Sciatic nerve (tissue), 2 donors: ENCODE measurements around the gene CCDC200. TPM values are rescaled to one million over a fixed set of nuclear protein-coding genes. Genes with fewer than 3 reads are reported as not detected.
A peak's percentile ranks its signal among the peaks of the same experiment; 100 is the strongest.
"Not testable (repeated sequence)": the region's sequence is repeated elsewhere in the genome, so short reads cannot be mapped to it uniquely, and the experiment has no call there.

Experiments
- ATAC-seq: fragments of 200-7000 bp; cut with Tn5 transposase; one replicate; pipeline ENCODE4 v1.9.1; 2020; ENCODE audit warnings: mild to moderate bottlenecking, moderate library complexity
- DNase-seq: peaks from one replicate; pipeline ENCODE4 v3.0.0-alpha.2; 2020; ENCODE audit warnings: low spot score
- intact Hi-C: fragments of 100-400 bp; cut with DNase I; formaldehyde crosslinking; loops from one replicate; pipeline ENCODE4 v1.14.2; 2022
- total RNA-seq: library from RNA; stranded (reverse); fragmentation: NEBNext Ultra II Directional; extraction: Animal tissue kit (Norgen Biotek cat#: 25700); gene quantifications from one replicate; pipeline ENCODE4 v1.2.1, GENCODE V29; 2021
- donor health status: DM: no; HTN: no; CAD: no.
- donor health status: DM: no; HTN: no; CAD: no.

CCDC200 gene
- total RNA-seq: 0.62 TPM

DNA sequence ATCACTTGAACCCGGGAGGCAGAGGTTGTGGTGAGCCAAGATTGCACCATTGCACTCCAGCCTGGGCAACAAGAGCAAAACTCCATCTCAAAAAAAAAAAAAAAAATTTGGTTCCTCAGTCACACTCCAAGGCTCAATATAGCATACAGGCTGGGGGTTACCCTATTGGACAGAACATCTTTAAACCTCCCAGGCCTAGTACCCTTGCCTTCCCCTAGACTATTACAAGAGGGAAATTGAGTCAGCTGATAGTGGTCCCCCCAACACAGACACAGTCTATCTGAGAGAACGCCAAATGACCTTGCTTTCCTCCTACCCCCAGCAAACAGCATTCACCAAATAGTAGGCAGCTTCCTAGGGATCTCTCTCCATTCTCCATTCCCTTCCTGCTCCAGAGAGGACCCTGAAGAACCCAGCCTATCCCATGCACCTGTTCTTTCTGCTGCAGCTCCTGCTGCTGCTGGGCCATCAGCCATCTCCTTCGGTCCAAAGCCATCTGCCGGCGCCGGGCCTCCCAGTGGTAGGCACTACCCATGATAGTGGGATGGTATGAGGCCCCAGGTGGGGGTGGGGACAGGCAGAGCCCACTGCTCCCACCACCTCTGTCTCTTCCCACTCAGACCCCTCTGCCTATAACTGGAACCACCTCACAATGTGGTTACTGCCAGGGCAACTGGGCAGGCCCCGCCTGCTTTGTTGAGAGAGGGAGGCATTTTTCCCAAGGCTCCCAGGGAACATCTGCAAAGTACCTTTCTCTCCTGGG lies at the start of gene CCDC200:
Gene CCDC200 (minus strand): TSS at position 604 of the 763 bp plus-strand sequence. CDS start 69 bp downstream, at position 535.
- DNase-seq, intact Hi-C loops: not testable (repeated sequence)
- ATAC-seq: peak; percentile 52

DNA sequence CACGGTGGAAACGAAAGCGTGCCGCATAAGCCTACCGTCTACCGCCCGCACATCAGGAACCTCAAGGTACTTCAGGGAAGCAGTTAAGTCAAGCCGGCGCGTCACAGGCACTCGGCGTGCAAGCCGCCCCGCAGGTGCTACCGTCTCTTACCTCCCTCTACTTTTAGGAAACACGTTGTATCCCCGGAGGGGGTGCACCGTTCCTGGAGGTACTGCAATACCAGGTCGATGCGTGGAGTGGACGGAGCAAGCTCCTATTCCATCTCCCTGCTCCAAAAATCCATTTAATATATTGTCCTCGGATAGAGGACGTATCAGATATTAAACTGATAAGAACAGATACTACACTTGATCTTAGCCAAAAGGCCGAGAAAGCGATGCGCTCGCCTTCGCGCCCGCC lies 44.5 kb upstream of the CCDC200 start:
- ATAC-seq, intact Hi-C loops, DNase-seq: not testable (repeated sequence)

DNA sequence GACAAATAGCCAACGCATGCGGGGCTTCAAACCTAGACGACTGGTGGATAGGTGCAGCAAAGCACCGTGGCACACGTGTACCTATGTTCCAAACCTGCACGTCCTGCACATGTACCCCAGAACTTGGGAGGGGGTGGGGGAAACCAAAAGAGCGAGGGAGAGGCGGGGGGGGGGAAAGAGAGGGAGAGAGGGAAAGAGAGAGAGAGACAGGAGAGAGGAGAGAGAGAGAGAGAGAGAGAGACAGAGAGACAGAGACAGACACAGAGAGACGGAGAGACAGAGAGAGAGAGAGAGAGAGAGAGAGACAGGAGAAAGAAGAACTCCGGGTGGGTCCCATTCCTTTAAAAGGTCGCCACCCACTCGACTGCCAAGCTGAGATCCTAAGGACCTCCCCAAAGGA lies 44.1 kb upstream of the CCDC200 start:
- DNase-seq, intact Hi-C loops, ATAC-seq: not testable (repeated sequence)

DNA sequence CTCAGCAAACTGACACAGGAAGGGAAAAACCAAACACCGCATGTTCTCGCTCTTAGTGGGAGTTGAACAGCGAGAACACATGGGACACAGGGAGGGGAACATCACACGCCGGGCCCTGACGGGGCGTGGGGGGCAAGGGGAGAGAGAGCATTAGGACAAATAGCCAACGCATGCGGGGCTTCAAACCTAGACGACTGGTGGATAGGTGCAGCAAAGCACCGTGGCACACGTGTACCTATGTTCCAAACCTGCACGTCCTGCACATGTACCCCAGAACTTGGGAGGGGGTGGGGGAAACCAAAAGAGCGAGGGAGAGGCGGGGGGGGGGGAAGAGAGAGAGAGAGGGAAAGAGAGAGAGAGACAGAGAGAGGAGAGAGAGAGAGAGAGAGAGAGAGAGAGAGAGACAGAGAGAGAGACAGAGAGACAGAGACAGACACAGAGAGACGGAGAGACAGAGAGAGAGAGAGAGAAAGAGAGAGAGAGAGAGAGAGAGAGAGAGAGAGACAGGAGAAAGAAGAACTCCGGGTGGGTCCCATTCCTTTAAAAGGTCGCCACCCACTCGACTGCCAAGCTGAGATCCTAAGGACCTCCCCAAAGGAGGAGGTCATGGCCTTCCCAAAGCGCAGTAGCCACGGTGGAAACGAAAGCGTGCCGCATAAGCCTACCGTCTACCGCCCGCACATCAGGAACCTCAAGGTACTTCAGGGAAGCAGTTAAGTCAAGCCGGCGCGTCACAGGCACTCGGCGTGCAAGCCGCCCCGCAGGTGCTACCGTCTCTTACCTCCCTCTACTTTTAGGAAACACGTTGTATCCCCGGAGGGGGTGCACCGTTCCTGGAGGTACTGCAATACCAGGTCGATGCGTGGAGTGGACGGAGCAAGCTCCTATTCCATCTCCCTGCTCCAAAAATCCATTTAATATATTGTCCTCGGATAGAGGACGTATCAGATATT lies 42.4 kb upstream of the CCDC200 start:
- intact Hi-C loops, ATAC-seq, DNase-seq: not testable (repeated sequence)

DNA sequence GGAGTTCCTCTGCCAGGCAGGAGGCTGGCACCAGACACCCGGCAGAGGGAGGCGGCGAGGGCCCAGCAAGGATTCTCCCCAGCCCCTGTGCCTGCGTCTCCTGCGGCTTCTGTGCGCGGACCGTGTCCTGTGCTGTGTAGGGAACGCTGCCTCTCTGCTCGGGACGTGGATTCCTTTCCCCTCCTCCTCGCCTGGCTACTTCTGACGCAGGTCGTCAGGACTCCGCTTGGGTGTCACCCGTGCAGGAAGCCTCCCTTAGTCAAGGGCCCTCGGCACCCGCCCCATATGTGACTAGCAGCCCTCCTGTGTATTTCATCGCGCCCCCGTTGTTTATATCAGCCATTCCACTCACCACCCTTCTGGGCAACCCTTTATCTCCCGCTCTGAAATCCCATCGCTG lies 18.0 kb upstream of the CCDC200 start:
- ATAC-seq, intact Hi-C loops, DNase-seq: not testable (repeated sequence)

DNA sequence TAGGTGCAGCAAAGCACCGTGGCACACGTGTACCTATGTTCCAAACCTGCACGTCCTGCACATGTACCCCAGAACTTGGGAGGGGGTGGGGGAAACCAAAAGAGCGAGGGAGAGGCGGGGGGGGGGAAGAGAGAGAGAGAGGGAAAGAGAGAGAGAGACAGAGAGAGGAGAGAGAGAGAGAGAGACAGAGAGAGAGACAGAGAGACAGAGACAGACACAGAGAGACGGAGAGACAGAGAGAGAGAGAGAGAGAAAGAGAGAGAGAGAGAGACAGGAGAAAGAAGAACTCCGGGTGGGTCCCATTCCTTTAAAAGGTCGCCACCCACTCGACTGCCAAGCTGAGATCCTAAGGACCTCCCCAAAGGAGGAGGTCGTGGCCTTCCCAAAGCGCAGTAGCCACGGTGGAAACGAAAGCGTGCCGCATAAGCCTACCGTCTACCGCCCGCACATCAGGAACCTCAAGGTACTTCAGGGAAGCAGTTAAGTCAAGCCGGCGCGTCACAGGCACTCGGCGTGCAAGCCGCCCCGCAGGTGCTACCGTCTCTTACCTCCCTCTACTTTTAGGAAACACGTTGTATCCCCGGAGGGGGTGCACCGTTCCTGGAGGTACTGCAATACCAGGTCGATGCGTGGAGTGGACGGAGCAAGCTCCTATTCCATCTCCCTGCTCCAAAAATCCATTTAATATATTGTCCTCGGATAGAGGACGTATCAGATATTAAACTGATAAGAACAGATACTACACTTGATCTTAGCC lies 12.4 kb upstream of the CCDC200 start:
- DNase-seq, ATAC-seq, intact Hi-C loops: not testable (repeated sequence)

DNA sequence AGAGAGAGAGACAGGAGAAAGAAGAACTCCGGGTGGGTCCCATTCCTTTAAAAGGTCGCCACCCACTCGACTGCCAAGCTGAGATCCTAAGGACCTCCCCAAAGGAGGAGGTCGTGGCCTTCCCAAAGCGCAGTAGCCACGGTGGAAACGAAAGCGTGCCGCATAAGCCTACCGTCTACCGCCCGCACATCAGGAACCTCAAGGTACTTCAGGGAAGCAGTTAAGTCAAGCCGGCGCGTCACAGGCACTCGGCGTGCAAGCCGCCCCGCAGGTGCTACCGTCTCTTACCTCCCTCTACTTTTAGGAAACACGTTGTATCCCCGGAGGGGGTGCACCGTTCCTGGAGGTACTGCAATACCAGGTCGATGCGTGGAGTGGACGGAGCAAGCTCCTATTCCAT lies 11.2 kb upstream of the CCDC200 start:
- ATAC-seq, DNase-seq, intact Hi-C loops: not testable (repeated sequence)

DNA sequence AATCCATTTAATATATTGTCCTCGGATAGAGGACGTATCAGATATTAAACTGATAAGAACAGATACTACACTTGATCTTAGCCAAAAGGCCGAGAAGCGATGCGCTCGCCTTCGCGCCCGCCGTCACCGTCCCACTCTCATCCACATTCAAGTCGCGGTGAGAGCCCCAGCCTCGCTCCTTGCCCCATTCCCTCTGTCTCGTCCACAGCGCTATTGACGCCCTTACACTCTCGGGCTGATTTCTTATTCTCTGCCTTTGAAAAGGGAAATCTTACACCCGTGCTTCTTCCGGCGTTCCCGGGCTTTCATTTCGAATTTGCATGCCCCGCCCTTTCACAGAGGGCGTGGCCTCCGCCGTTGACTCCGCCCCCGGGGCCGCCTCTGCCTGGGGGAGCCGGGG lies 5.5 kb upstream of the CCDC200 start, which contains the start of gene RNU2-1:
Gene RNU2-1 (minus strand): TSS at position 101 of the 400 bp plus-strand sequence.
- intact Hi-C loops, ATAC-seq, DNase-seq: not testable (repeated sequence)

DNA sequence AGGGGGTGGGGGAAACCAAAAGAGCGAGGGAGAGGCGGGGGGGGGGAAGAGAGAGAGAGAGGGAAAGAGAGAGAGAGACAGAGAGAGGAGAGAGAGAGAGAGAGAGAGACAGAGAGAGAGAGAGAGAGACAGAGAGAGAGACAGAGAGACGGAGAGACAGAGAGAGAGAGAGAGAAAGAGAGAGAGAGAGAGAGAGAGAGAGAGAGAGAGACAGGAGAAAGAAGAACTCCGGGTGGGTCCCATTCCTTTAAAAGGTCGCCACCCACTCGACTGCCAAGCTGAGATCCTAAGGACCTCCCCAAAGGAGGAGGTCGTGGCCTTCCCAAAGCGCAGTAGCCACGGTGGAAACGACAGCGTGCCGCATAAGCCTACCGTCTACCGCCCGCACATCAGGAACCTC lies 4.8 kb upstream of the CCDC200 start:
- DNase-seq, ATAC-seq, intact Hi-C loops: not testable (repeated sequence)

DNA sequence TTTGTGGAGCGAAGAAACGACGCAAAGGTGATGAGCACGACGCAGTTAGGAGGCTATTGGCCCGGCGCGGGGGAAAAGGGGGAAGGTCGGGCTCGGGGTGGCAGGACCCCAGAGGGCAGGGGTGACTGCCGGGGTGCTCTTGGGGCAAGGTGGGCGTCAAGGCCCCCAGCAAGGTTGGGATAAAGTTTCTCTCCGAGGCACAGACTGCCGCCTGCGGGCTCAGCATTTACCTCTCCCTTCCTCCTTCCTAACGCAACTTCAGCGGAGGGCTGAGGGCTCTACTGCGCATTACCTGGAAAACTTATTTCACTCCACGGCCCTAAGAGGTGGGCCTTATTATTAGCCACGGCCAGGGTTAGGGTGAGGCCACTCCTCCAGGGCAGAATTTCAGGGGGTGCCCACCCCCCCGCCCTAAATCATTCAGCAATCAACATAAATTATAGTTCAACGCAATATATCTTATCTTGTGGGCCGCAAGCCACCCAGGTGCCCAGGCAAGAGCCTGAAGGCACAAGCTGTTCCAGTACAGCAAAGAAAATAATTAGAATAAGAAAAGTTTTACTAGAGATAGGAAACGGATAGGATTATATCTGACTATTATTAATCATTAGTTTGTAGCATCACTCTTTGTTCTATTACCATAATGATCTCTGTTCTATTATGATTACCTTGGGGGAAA lies 3.7 kb upstream of the CCDC200 start:
- peak; percentile 79 for DNase-seq
- intact Hi-C loops, ATAC-seq: not testable (repeated sequence)

DNA sequence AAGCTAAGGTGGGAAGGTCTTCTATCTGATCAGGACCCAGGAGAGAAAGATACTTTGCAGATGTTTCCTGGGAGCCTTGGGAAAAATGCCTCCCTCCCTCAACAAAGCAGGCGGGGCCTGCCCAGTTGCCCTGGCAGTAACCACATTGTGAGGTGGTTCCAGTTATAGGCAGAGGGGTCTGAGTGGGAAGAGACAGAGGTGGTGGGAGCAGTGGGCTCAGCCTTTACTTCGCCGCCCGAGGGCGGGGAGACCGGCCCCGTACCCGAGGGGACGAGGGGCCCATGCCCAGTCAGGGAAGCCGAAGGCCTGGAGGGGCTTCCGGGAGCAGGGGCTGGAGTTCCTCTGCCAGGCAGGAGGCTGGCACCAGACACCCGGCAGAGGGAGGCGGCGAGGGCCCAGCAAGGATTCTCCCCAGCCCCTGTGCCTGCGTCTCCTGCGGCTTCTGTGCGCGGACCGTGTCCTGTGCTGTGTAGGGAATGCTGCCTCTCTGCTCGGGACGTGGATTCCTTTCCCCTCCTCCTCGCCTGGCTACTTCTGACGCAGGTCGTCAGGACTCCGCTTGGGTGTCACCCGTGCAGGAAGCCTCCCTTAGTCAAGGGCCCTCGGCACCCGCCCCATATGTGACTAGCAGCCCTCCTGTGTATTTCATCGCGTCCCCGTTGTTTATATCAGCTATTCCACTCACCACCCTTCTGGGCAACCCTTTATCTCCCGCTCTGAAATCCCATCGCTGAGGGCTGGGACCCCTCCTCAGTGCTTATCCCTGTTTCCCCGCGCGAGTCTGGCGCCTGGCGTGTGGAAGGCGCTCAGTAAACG lies 3.0 kb upstream of the CCDC200 start:
- intact Hi-C loops, ATAC-seq: not testable (repeated sequence)
- peak; percentile 36 for DNase-seq

DNA sequence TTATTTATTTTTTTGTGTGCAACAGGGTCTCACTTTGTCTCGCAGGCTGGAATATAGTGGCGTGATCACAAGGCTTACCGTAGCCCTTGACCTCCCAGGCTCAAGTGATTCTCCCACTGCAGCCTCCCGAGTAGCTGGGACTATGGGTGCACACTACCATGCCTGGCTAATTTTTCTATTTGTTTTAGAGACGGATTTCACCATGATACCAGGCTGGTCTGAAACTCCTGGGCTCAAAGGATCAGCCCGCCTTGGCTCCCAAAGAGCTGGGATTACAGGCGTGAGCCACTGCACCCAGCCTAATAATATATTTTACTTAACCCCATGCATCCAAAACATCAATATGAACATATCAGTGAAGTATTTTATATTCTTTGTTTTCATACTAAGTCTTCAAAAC lies 2.0 kb downstream of the CCDC200 start:
- intact Hi-C loops: no loop called here
- ATAC-seq (no peak), DNase-seq (no peak)

DNA sequence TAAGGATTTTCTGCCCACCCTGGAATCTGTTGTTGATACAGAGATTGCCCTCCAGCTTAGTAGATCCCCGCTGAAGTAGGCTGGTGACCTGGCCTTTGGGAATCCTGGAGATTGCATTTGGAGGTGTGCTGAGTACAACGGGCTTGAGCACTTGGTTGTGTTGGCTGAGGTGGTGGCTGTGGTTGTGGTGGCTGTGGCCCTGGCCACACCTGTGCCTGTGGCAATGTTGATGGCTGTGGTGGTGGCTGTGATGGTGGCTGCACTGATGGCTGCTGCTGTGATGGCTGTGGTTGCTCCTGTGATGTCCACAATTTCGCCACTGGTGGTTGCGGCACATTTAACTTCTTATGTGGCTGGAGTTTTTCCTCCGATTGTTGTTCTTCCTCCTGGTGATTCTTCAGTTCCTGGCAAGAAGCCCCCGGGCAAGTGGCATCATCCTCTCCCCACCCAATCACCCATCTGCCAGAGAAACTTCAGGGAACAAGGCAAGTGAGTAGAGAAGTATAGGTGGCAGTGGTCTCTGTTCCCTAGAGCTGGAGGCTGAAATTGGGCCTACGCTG lies 4.2 kb downstream of the CCDC200 start:
- no peak for DNase-seq
- intact Hi-C loops: no loop called here
- ATAC-seq: no peak

DNA sequence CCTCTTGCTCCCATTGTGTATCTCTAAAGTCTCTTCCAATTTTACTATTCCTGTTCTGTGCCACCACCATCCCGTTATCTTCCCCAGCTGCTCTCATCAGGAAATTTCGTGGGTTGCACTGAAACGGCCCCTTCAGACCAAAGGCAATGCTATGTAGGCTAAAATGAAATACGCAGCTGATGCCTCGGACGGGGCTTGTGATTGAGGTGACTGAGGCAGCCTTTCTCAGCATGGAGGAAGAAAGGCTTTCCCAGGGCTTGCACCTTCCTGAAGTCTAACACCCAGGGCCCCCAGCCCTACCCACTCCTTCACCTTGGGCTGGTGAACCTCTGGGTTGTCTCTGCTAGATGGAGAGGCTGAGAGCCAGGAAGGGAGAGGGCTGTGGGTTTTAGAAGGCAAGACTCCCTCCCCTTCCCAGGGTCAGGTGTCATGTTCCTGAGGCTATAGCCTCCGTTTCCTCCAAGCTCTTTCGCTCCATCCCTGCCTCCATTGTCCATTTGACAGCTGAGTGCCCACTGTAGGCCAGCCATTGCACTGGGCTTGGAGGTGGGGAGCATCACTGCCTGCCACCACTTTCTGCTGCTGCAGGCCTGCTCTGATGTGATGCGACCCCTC lies 7.8 kb downstream of the CCDC200 start:
- intact Hi-C loops: no loop called here
- no peak for DNase-seq
- no peak for ATAC-seq

DNA sequence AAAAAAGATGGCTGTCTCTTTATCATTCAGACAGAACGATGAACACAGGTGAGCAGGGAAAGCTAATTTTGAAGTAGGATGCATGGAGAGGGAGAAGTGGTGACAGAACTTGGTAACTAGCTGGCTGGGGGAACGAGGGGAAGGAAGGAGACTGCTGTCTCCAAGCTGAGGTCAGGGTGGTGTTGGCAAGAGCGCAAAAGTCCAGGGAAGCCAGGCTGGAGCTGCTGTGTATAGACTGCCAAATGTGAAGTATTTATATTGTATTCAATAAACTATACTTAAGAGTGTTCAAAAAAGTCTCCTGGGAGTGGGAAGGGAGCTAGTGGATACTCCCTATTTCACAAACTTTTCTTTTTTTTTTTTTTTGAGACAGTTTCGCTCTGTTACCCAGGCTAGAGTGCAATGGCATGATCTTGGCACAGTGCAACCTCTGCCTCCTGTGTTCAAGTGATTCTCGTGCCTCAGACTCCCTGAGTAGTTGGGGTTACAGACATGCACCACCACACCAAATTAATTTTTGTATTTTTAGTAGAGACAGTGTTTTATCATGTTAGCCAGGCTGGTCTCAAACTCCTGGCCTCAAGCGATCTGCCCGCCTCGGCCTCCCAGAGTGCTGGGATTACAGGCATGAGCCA lies 8.6 kb downstream of the CCDC200 start:
- DNase-seq (no peak), ATAC-seq (no peak)
- intact Hi-C loops: no loop called here

DNA sequence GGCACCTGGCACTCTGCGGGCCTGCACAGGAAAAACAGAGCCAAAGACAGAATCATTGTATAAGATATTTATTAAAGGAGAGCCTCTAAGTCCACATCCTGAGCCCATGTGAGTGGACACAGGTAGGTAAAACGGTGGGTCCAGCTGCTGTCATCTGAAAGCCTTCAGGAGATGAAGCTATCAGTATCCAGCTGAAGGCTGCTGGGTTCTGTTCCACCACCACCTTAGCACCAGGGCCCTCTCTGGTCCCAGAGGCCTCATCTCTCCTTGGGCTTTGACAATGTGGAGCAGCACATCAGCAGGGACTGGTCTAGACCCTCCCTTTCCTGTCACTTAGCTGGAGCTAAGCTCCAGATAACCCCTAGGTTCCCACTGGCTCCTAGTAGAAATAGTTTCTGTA lies 9.4 kb downstream of the CCDC200 start:
- intact Hi-C loops: no loop called here
- DNase-seq: no peak
- ATAC-seq: no peak
